HCT116 (cell line): ENCODE results near the gene RUNX2. TPM values are rescaled to one million over a fixed set of nuclear protein-coding genes. Genes with fewer than 3 reads are reported as not detected.

ENCODE experiments used
- ATAC-seq: fragments of 200-7000 bp; cut with Tn5 transposase; 2 replicates; pipeline ENCODE4 v1.9.1; 2020; ENCODE audit warnings: mild to moderate bottlenecking, moderate library complexity
- BruUV-seq: library from RNA; stranded (reverse); fragments of 400-500 nt; replicated peaks from 2 replicates; lab custom pipeline; 2021; lab: Mats Ljungman, UMichigan
- CTCF ChIA-PET: fragments of 300-600 bp; sonication (Branson Sonifier 250); formaldehyde crosslinking; loops from one replicate; lab custom pipeline; 2021; ENCODE audit warnings: antibody characterized with exemption; lab: Charles Lee
- POLR2A ChIA-PET: fragments of 300-600, 350-600 bp; sonication (Branson Sonifier 250); formaldehyde crosslinking; loops from one replicate; lab custom pipeline; 2021; ENCODE audit warnings: antibody characterized with exemption; lab: Charles Lee
- RAD21 ChIA-PET, 2 experiments: fragments of 300-600 bp; sonication (Branson Sonifier 250); formaldehyde crosslinking; loops; one replicate each; lab custom pipeline; 2023; ENCODE audit warnings: low total read pairs in 2 of 2; ENCODE audit not compliant: uncharacterized antibody in 2 of 2, unreplicated experiment in 2 of 2, low non-redundant PET in 1 of 2; lab: Charles Lee
- DNase-seq: peaks from one replicate; pipeline ENCODE4 v3.0.0-alpha.2; 2010; ENCODE audit warnings: low read depth, low spot score
- H2AFZ ChIP-seq: fragments of 200-600 bp; shearing (Covaris generic), sonication (generic); 2 replicates; pipeline ENCODE4 v1.6.1; 2017; ENCODE audit warnings: low read depth, mixed run types, mixed read lengths, antibody characterized with exemption, low read length; ENCODE audit not compliant: poor library complexity, severe bottlenecking
- H3K27ac ChIP-seq: 2 replicates; pipeline ENCODE4 v1.5.1; 2012; ENCODE audit warnings: low read depth, low read length
- H3K27me3 ChIP-seq: fragments of 200-600 bp; sonication (generic); 2 replicates; pipeline ENCODE4 v1.6.1; 2016; ENCODE audit warnings: mixed run types, low read length, mixed read lengths; ENCODE audit not compliant: insufficient read depth
- H3K36me3 ChIP-seq, 2 experiments: fragments of 200-500 bp in 1 of 2; fragments of 200-600 bp in 1 of 2; sonication (Bioruptor generic) in 1 of 2; sonication (generic) in 1 of 2; 2 replicates each; pipeline versions ENCODE4 v1.5.1 to v1.6.1; 2014 to 2016; ENCODE audit warnings: low read length in 2 of 2, inconsistent platforms in 1 of 2, mixed read lengths in 1 of 2, mixed run types in 1 of 2; ENCODE audit not compliant: insufficient read depth in 2 of 2, control insufficient read depth in 1 of 2
- H3K4me1 ChIP-seq, 2 experiments: fragments of 200-600 bp in 1 of 2; sonication (generic) in 1 of 2; 2 replicates each; pipeline versions ENCODE4 v1.5.1 to v1.6.1; 2012 to 2017; ENCODE audit warnings: low read length in 2 of 2, inconsistent platforms in 1 of 2, mild to moderate bottlenecking in 1 of 2, mixed read lengths in 1 of 2, mixed run types in 1 of 2, moderate library complexity in 1 of 2; ENCODE audit not compliant: insufficient read depth in 2 of 2, control insufficient read depth in 1 of 2
- H3K4me2 ChIP-seq: fragments of 200-600 bp; sonication (generic); 2 replicates; pipeline ENCODE4 v1.6.1; 2017; ENCODE audit warnings: mixed run types, low read length, mixed read lengths
- H3K4me3 ChIP-seq, 2 experiments: fragments of 200-600 bp in 1 of 2; sonication (generic) in 1 of 2; replicated peaks in 1 of 2; 2 replicates each; pipeline ENCODE4 v1.5.1; 2011 to 2016; ENCODE audit warnings: low read length in 2 of 2, control low read depth in 1 of 2, low read depth in 1 of 2, mild to moderate bottlenecking in 1 of 2, mixed read lengths in 1 of 2, mixed run types in 1 of 2
- H3K79me2 ChIP-seq: fragments of 200-600 bp; sonication (generic); 2 replicates; pipeline ENCODE4 v1.6.1; 2017; ENCODE audit warnings: mild to moderate bottlenecking, mixed run types, low read length, moderate library complexity, mixed read lengths; ENCODE audit not compliant: insufficient read depth
- H3K9ac ChIP-seq: fragments of 200-600 bp; sonication (generic); 2 replicates; pipeline ENCODE4 v1.6.1; 2016; ENCODE audit warnings: low read length, mixed read lengths
- H3K9me2 ChIP-seq: fragments of 200-600 bp; sonication (generic), shearing (Covaris generic); 2 replicates; pipeline ENCODE4 v1.6.1; 2017; ENCODE audit warnings: mixed run types, mild to moderate bottlenecking, moderate library complexity; ENCODE audit not compliant: insufficient read depth
- H3K9me3 ChIP-seq, 2 experiments: fragments of 200-500 bp in 1 of 2; fragments of 200-600 bp in 1 of 2; sonication (Bioruptor generic) in 1 of 2; sonication (generic) in 1 of 2; 2 replicates each; pipeline ENCODE4 v1.6.1; 2014 to 2017; ENCODE audit warnings: low read length in 2 of 2, mixed read lengths in 2 of 2, inconsistent platforms in 1 of 2, low read depth in 1 of 2, mild to moderate bottlenecking in 1 of 2, mixed run types in 1 of 2, moderate library complexity in 1 of 2; ENCODE audit not compliant: control insufficient read depth in 1 of 2, insufficient read depth in 1 of 2
- H4K20me1 ChIP-seq: fragments of 200-600 bp; sonication (generic), shearing (Covaris generic); 2 replicates; pipeline ENCODE4 v1.6.1; 2017; ENCODE audit warnings: mixed run types, mild to moderate bottlenecking, moderate library complexity; ENCODE audit not compliant: insufficient read depth
- CBX3 ChIP-seq: IDR thresholded peaks from 2 replicates; pipeline ENCODE4 v1.6.1; 2012; ENCODE audit warnings: low read depth
- CEBPB ChIP-seq: IDR thresholded peaks from 2 replicates; pipeline ENCODE4 v1.6.1; 2012; ENCODE audit warnings: low read depth
- EGR1 ChIP-seq: IDR thresholded peaks from 2 replicates; pipeline ENCODE4 v1.6.1; 2012; ENCODE audit warnings: low read depth
- ELF1 ChIP-seq: IDR thresholded peaks from 2 replicates; pipeline ENCODE4 v1.6.1; 2012; ENCODE audit warnings: low read depth, borderline replicate concordance
- RAD21 ChIP-seq: IDR thresholded peaks from 2 replicates; pipeline ENCODE4 v1.6.1; 2012; ENCODE audit warnings: low read depth, mild to moderate bottlenecking
- SRF ChIP-seq: IDR thresholded peaks from 2 replicates; pipeline ENCODE4 v1.6.1; 2012; ENCODE audit warnings: low read depth
- TCF7L2 ChIP-seq: IDR thresholded peaks from 2 replicates; pipeline ENCODE4 v1.7.0; 2011; ENCODE audit warnings: borderline replicate concordance, inconsistent platforms; ENCODE audit not compliant: insufficient read depth, insufficient read length; ENCODE audit errors: extremely low read depth
- YY1 ChIP-seq: IDR thresholded peaks from 2 replicates; pipeline ENCODE4 v1.6.1; 2011; ENCODE audit warnings: low read length, low read depth, moderate library complexity, mild to moderate bottlenecking; ENCODE audit not compliant: insufficient replicate concordance; ENCODE audit errors: extremely low read depth
- ZFX ChIP-seq: fragments of 450-650 bp; IDR thresholded peaks from 2 replicates; pipeline ENCODE4 v1.6.1; 2017
- intact Hi-C: fragments of 100-400 bp; cut with micrococcal nuclease; formaldehyde crosslinking; loops from 2 replicates; pipeline ENCODE4 v1.10.0; 2022
- total RNA-seq: library from RNA; stranded (reverse); gene quantifications from one replicate; pipeline ENCODE4 v1.2.1, GENCODE V29; 2021; ENCODE audit not compliant: unreplicated experiment
- TF ChIP-seq, protein P1 (sequence below), 3 experiments: fragments of 200-600 bp in 1 of 3; sonication (generic) in 1 of 3; IDR thresholded peaks in 2 of 3; conservative IDR thresholded peaks in 1 of 3; 2 replicates each; pipeline ENCODE4 v1.5.1; 2012 to 2017; ENCODE audit warnings: low read depth in 2 of 3, low read length in 2 of 3, antibody characterized with exemption in 1 of 3, borderline replicate concordance in 1 of 3, control low read depth in 1 of 3, mild to moderate bottlenecking in 1 of 3, mixed read lengths in 1 of 3, mixed run types in 1 of 3, moderate library complexity in 1 of 3; ENCODE audit not compliant: insufficient read depth in 1 of 3

The RUNX2 gene
- total RNA-seq, 1 experiment from 2014 or later, result 1.1 TPM

DNA sequence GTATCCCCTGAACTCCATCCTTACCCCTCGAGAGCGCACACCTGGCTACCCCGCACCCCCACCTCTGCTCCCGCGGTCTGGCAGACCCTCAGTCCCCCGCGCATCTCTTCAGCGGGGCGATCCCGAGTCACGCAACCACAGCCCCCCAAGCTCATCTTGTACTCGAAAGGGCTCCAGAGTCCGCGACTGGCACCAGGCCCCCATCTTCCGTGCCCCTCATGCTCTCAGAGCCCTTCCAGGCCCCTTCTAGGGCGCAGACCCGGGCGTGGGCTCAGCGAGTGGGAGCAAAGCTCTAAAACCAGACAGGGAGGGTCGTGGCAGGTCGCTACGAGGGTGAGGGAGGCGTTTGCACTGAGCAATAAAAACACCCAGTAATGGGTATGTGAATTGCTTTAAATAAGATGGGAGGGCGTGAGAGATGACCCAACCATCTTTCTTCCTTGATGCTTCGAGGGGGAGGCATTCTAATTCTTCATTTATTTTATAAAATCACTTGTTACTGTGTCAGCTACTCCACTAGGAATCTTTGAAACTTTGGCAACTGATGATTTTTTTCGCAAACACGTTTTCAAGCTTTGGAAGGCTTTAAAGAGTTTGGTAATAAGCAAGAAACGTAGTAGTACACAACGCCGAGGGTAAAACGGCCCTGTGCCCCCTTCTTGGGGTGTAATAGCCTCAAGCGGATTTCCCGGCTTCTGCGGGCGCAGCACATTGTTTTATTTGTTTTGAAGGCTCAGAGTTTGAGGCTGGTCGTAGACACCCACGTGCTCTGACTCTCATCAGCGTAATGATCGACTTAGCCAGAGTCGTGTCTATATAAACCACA, 92.2 kb downstream of the RUNX2 start:
- DNase-seq (no peak), ATAC-seq (no peak)
- Histone ChIP-seq H4K20me1 (no peaks in the 10 kb centered on the region), H3K9ac (no peak overlapping the region), H3K9me2 (no peaks in the 10 kb centered on the region), H3K9me3 (no peaks in the 10 kb centered on the region), H3K27ac (no peak overlapping the region), H3K4me2 (peak overlapping the region; percentile 100), H3K36me3 (no peaks in the 10 kb centered on the region), H2AFZ (peak overlapping the region; percentile 95), H3K4me1 (peaks cover 8 to 40% of the 10 kb centered on the region in 2 experiments), H3K27me3 (peaks cover 18% of the 10 kb centered on the region), H3K79me2 (no peaks in the 10 kb centered on the region), H3K4me3 (peak overlapping the region; percentile 36 to 47; a peak in 2 of 4 replicates)
- POLR2A ChIA-PET, result interaction anchor here (1.0 kb wide), 1 partner anchor 790 kb away, joined by 5 read pairs; no protein-coding TSS in a partner anchor
- CTCF ChIA-PET, result interaction anchor here (0.7 to 2.7 kb wide), 7 partner anchors 294 to 945 kb away, joined by 3 to 18 read pairs (median 3); no protein-coding TSS in a partner anchor
- intact Hi-C loops, result loop anchor here (5.0 kb wide), 1 partner anchor 502 kb away; no protein-coding TSS in a partner anchor
- no peak for TF ChIP-seq ELF1
- no peak for TF ChIP-seq TCF7L2
- no peak for TF ChIP-seq SRF
- TF ChIP-seq, protein P1, sequence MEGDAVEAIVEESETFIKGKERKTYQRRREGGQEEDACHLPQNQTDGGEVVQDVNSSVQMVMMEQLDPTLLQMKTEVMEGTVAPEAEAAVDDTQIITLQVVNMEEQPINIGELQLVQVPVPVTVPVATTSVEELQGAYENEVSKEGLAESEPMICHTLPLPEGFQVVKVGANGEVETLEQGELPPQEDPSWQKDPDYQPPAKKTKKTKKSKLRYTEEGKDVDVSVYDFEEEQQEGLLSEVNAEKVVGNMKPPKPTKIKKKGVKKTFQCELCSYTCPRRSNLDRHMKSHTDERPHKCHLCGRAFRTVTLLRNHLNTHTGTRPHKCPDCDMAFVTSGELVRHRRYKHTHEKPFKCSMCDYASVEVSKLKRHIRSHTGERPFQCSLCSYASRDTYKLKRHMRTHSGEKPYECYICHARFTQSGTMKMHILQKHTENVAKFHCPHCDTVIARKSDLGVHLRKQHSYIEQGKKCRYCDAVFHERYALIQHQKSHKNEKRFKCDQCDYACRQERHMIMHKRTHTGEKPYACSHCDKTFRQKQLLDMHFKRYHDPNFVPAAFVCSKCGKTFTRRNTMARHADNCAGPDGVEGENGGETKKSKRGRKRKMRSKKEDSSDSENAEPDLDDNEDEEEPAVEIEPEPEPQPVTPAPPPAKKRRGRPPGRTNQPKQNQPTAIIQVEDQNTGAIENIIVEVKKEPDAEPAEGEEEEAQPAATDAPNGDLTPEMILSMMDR (IDR thresholded peaks at IDR 0.05 in 2 of 3, conservative IDR thresholded peaks at IDR 0.05 in 1 of 3; ENCODE audit: borderline replicate concordance in 1 of 3, insufficient read depth in 1 of 3, low read depth in 2 of 3, low read length in 2 of 3), result no peak
- no peak for TF ChIP-seq YY1
- no peak for TF ChIP-seq CEBPB
- TF ChIP-seq EGR1, result no peak
- TF ChIP-seq CBX3, result no peak
- no peak for TF ChIP-seq RAD21
- TF ChIP-seq ZFX, result no peak
- BruUV-seq, result no TSS peak
- RAD21 ChIA-PET, result interaction anchor here (0.9 to 1.6 kb wide), 4 partner anchors 294 to 945 kb away, joined by 3 to 8 read pairs (median 4); no protein-coding TSS in a partner anchor
